Astrocyte (in vitro differentiated cells and primary cell): ENCODE data around the gene RPS27L.

Experiments
- CTCF ChIP-seq: IDR thresholded peaks from 2 replicates; pipeline ENCODE4 v1.5.1; 2011; ENCODE audit warnings: low read depth, mild to moderate bottlenecking, inconsistent platforms, low read length, moderate library complexity; ENCODE audit not compliant: insufficient read depth
- EZH2 ChIP-seq: IDR thresholded peaks from 2 replicates; pipeline ENCODE4 v1.6.1; 2012; ENCODE audit warnings: mild to moderate bottlenecking, low read length, inconsistent platforms; ENCODE audit not compliant: insufficient read depth

DNA sequence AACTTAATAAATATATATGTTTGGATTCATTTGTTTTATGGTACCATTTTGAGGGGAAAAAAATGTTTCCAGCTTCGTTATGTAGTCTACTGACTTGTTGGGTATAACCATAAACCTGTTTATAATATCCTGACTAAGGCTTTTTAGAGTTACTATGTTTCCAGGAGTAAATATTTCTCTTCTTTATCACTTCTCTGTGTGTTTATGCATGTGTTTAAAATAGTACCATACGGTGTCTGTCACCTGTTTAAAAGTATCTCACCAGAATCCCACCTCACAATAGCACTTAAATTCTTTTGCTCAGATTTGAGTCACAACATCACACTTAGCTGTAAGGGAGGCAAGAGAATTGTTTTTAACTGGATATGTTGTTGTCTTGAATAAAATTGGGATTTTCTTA is 20.5 kb downstream of the RPS27L start:
- TF ChIP-seq CTCF (no peak), EZH2 (no peak)
